GM15510 (cell line): ENCODE data around the gene SAT2.

ENCODE experiments used
- POLR2A ChIP-seq: IDR thresholded peaks from 3 replicates; pipeline ENCODE4 v1.6.1; 2011; ENCODE audit warnings: borderline replicate concordance; ENCODE audit not compliant: insufficient read length; ENCODE audit errors: extremely low read depth

Gene SAT2

DNA sequence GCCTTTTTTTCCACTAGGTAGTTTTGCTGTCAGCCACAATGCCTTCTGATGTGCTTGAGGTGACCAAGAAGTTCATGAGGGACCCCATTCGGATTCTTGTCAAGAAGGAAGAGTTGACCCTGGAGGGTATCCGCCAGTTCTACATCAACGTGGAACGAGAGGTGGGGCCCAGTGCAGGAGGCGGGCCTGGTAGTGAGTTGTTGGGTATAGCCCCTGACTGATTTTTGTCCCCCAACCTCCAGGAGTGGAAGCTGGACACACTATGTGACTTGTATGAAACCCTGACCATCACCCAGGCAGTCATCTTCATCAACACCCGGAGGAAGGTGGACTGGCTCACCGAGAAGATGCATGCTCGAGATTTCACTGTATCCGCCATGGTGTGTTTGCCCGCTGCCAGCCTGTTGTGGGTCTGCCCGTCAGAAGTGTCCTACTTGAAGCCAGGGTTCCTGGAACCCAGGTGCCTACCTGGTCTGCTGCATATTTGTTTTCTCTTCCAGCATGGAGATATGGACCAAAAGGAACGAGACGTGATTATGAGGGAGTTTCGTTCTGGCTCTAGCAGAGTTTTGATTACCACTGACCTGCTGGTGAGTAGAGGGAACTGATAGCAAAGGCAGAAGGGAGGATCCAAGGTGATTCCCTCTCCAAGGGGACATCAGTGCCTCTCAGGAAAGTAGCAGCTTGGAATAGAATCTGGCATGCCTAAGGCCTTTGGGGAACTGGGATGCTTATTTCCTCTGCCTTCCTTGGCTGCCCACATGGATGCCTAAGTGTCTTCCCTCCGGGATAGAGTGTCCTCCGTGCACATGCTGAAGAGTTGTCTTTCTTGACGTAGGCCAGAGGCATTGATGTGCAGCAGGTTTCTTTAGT is 50.1 kb downstream of the SAT2 start:
- TF ChIP-seq POLR2A: no peak

DNA sequence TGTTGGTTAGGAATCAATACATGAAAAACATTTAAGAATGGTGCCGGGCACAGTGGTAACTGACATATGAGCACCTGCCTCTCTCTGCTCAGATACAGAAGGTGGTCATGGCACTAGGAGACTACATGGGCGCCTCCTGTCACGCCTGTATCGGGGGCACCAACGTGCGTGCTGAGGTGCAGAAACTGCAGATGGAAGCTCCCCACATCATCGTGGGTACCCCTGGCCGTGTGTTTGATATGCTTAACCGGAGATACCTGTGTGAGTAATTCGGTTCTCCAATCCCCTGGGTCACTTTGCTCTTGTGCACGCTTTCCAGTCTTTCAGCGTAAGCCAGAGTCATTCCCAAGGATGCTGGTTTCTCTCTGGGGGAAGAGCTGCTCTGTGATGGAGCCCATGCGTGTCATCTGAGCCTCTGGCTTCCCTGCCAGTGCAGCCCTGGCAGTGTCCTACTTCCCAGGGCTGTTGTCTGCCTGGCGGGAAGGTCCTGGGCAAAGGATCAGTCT is 51.1 kb downstream of the SAT2 start:
- TF ChIP-seq POLR2A: no peak
